Keratinocyte (primary cell): ENCODE results near the gene SSBP4. TPM values are rescaled to one million over a fixed set of nuclear protein-coding genes. Genes with fewer than 3 reads are reported as not detected.

ENCODE experiments used
- DNase-seq: peaks from one replicate; pipeline ENCODE4 v3.0.0-alpha.2; 2011; ENCODE audit warnings: low read depth, missing footprints, low spot score
- FAIRE-seq: peaks from 2 replicates; lab custom pipeline; 2011; peaks lifted over from hg19 to GRCh38; lab: Jason Lieb, UNC
- H2AFZ ChIP-seq: 2 replicates; pipeline ENCODE4 v1.6.0; 2012; ENCODE audit warnings: low read length, control low read depth, inconsistent platforms; ENCODE audit not compliant: control insufficient read depth
- H3K27ac ChIP-seq: 2 replicates; pipeline ENCODE4 v1.5.1; 2011; ENCODE audit warnings: low read length; ENCODE audit not compliant: control insufficient read depth, insufficient read depth
- H3K27me3 ChIP-seq: 3 replicates; pipeline ENCODE4 v1.6.0; 2011; ENCODE audit warnings: low read length; ENCODE audit not compliant: control insufficient read depth, insufficient read depth; ENCODE audit errors: extremely low read depth
- H3K36me3 ChIP-seq, 2 experiments: 2 replicates in 1 of 2; 3 replicates in 1 of 2; pipeline ENCODE4 v1.5.1; 2011; ENCODE audit warnings: low read length in 2 of 2, mild to moderate bottlenecking in 1 of 2; ENCODE audit not compliant: control insufficient read depth in 2 of 2, insufficient read depth in 2 of 2; ENCODE audit errors: extremely low read depth in 1 of 2
- H3K4me1 ChIP-seq: 3 replicates; pipeline ENCODE4 v1.5.1; 2011; ENCODE audit warnings: low read length; ENCODE audit not compliant: control insufficient read depth, insufficient read depth; ENCODE audit errors: extremely low read depth
- H3K4me2 ChIP-seq: 3 replicates; pipeline ENCODE4 v1.6.0; 2011; ENCODE audit warnings: low read depth, low read length; ENCODE audit not compliant: control insufficient read depth, insufficient read depth; ENCODE audit errors: extremely low read depth
- H3K4me3 ChIP-seq, 3 experiments: fragments of 200-600 bp in 1 of 3; sonication (generic) in 1 of 3; 2 replicates in 2 of 3; 3 replicates in 1 of 3; pipeline ENCODE4 v1.5.1; 2011 to 2016; ENCODE audit warnings: low read length in 3 of 3, mild to moderate bottlenecking in 3 of 3, control low read depth in 2 of 3, inconsistent platforms in 1 of 3, low read depth in 1 of 3, mixed read lengths in 1 of 3, mixed run types in 1 of 3, moderate library complexity in 1 of 3; ENCODE audit not compliant: control insufficient read depth in 2 of 3, insufficient read depth in 2 of 3; ENCODE audit errors: extremely low read depth in 1 of 3
- H3K79me2 ChIP-seq: 2 replicates; pipeline ENCODE4 v1.6.0; 2012; ENCODE audit warnings: low read length; ENCODE audit not compliant: control insufficient read depth, insufficient read depth
- H3K9ac ChIP-seq: 3 replicates; pipeline ENCODE4 v1.6.0; 2011; ENCODE audit warnings: low read length; ENCODE audit not compliant: control insufficient read depth, insufficient read depth; ENCODE audit errors: extremely low read depth
- H3K9me1 ChIP-seq: 3 replicates; pipeline ENCODE4 v1.6.0; 2011; ENCODE audit warnings: low read length; ENCODE audit not compliant: control insufficient read depth, insufficient read depth; ENCODE audit errors: extremely low read depth
- H3K9me3 ChIP-seq: 2 replicates; pipeline ENCODE4 v1.5.1; 2012; ENCODE audit warnings: low read depth, low read length; ENCODE audit not compliant: control insufficient read depth
- H4K20me1 ChIP-seq: 3 replicates; pipeline ENCODE4 v1.6.0; 2011; ENCODE audit warnings: low read length; ENCODE audit not compliant: control insufficient read depth, insufficient read depth; ENCODE audit errors: extremely low read depth
- EZH2 ChIP-seq: IDR thresholded peaks from one replicate; pipeline ENCODE4 v1.6.1; 2012; ENCODE audit warnings: inconsistent platforms, mild to moderate bottlenecking, low read length, moderate library complexity
- dilution Hi-C: fragments of 300-500 bp; cut with MboI; formaldehyde crosslinking; loops from one replicate; pipeline ENCODE4 v1.7.0; 2020; ENCODE audit warnings: low sequenced_read_pairs; ENCODE audit not compliant: extremely low pct_ligation_motif_present
- polyA minus RNA-seq, 3 experiments: library from RNA; depleted of rRNA, polyadenylated mRNA; stranded (reverse); fragments of >200 nt; gene quantifications; 1 replicate in 1 of 3; 2 replicates in 1 of 3; 3 replicates in 1 of 3; pipeline ENCODE4 v1.2.3, GENCODE V29; 2011
- polyA plus RNA-seq, 5 experiments: library from polyadenylated mRNA; depleted of rRNA in 3 of 5; stranded (reverse) in 3 of 5; stranded (forward) in 1 of 5; unstranded in 1 of 5; fragments of >200 nt; gene quantifications; 1 replicate in 1 of 5; 2 replicates in 3 of 5; 3 replicates in 1 of 5; pipeline versions ENCODE4 v1.2.1 to v1.2.3, GENCODE V29; 2011 to 2012; ENCODE audit warnings: missing spikeins in 2 of 5, low read depth in 1 of 5, low replicate concordance in 1 of 5
- TF ChIP-seq, protein P1 (sequence below), 3 experiments: IDR thresholded peaks in 1 of 3; conservative IDR thresholded peaks in 1 of 3; optimal IDR thresholded peaks in 1 of 3; 2 replicates in 2 of 3; 3 replicates in 1 of 3; pipeline versions ENCODE3 to v1.5.1; 2011; ENCODE audit warnings: low read length in 3 of 3, mild to moderate bottlenecking in 3 of 3, moderate library complexity in 2 of 3, control low read depth in 1 of 3, inconsistent platforms in 1 of 3; ENCODE audit not compliant: insufficient read depth in 2 of 3; ENCODE audit errors: extremely low read depth in 1 of 3

Gene SSBP4
- polyA plus RNA-seq = 7.5 to 11.3 TPM (median 10.8 TPM) in 3 replicates
- 3.6 TPM for polyA plus RNA-seq (2011; ENCODE audit: low read depth)
- polyA plus RNA-seq (2011; cell fraction: cytosol; rRNA removed) = 4.1 and 15.9 TPM in 2 replicates
- polyA plus RNA-seq (2011; cell fraction: nucleus; rRNA removed) = 12.5 and 15.5 TPM in 2 replicates
- polyA plus RNA-seq (2012; ENCODE audit: low replicate concordance) = 10.1 and 20.9 TPM in 2 replicates
- 2.2 to 9.2 TPM (median 4.5 TPM) in 3 replicates for polyA minus RNA-seq
- 34.0 TPM for polyA minus RNA-seq (2011; cell fraction: cytosol; rRNA and poly(A)+ RNA removed)
- 10.2 and 19.3 TPM in 2 replicates for polyA minus RNA-seq (2011; cell fraction: nucleus; rRNA and poly(A)+ RNA removed)

- Histone ChIP-seq H3K9ac (peak within 1 kb of the TSS; percentile 64), H4K20me1 (no peaks in the 10 kb centered on the region), H3K36me3 (peaks cover 0 to 2% of the 10 kb centered on the region in 2 experiments), H2AFZ (peak within 1 kb of the TSS; percentile 75), H3K27ac (peak within 1 kb of the TSS; percentile 36), H3K9me3 (no peaks in the 10 kb centered on the region), H3K9me1 (no peaks in the 10 kb centered on the region), H3K27me3 (no peaks in the 10 kb centered on the region), H3K4me1 (peaks cover 24% of the 10 kb centered on the region), H3K4me3 (peak within 1 kb of the TSS; percentile 66 to 73 (median 68)), H3K79me2 (peaks cover 14% of the 10 kb centered on the region), H3K4me2 (peak within 1 kb of the TSS; percentile 87)
- no peak for TF ChIP-seq EZH2
- TF ChIP-seq, protein P1, sequence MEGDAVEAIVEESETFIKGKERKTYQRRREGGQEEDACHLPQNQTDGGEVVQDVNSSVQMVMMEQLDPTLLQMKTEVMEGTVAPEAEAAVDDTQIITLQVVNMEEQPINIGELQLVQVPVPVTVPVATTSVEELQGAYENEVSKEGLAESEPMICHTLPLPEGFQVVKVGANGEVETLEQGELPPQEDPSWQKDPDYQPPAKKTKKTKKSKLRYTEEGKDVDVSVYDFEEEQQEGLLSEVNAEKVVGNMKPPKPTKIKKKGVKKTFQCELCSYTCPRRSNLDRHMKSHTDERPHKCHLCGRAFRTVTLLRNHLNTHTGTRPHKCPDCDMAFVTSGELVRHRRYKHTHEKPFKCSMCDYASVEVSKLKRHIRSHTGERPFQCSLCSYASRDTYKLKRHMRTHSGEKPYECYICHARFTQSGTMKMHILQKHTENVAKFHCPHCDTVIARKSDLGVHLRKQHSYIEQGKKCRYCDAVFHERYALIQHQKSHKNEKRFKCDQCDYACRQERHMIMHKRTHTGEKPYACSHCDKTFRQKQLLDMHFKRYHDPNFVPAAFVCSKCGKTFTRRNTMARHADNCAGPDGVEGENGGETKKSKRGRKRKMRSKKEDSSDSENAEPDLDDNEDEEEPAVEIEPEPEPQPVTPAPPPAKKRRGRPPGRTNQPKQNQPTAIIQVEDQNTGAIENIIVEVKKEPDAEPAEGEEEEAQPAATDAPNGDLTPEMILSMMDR (optimal IDR thresholded peaks at IDR 0.05 in 1 of 3, IDR thresholded peaks at IDR 0.05 in 1 of 3, conservative IDR thresholded peaks at IDR 0.05 in 1 of 3; ENCODE audit: extremely low read depth in 1 of 3, insufficient read depth in 2 of 3, low read length in 3 of 3) = peak in 1 of 3 experiments; percentile 41
- no peak for DNase-seq
- FAIRE-seq = no peak
- dilution Hi-C loops = no loop called here
Measured at GRCh38 chr19:18419195-18419698, at the start of gene SSBP4. Gene SSBP4 (plus strand): TSS chr19:18419398. CDS start chr19:18419649, 251 bp downstream.

GRCh38 chr19:18373407-18373891, 45.7 kb upstream of the SSBP4 start:
- H3K4me1 ChIP-seq = peaks cover 15% of the 10 kb centered on the region
- H3K4me2 ChIP-seq = peak overlapping the region; percentile 61
- no peaks in the 10 kb centered on the region for H3K9me1 ChIP-seq
- no peaks in the 10 kb centered on the region for H3K27me3 ChIP-seq
- no peaks in the 10 kb centered on the region for H3K9me3 ChIP-seq
- peak overlapping the region; percentile 63 for H3K9ac ChIP-seq
- no peaks in the 10 kb centered on the region for H3K79me2 ChIP-seq
- peak overlapping the region; percentile 71 for H3K27ac ChIP-seq
- TF ChIP-seq, protein P1 (optimal IDR thresholded peaks at IDR 0.05 in 1 of 3, IDR thresholded peaks at IDR 0.05 in 1 of 3, conservative IDR thresholded peaks at IDR 0.05 in 1 of 3; ENCODE audit: extremely low read depth in 1 of 3, insufficient read depth in 2 of 3, low read length in 3 of 3) = no peak
- TF ChIP-seq EZH2 = no peak
- FAIRE-seq (no peak), DNase-seq (no peak)
- dilution Hi-C loops = no loop called here
- H3K4me3 ChIP-seq = no peak overlapping the region
- H3K36me3 ChIP-seq = no peaks in the 10 kb centered on the region
- H2AFZ ChIP-seq = no peak overlapping the region
- H4K20me1 ChIP-seq = no peaks in the 10 kb centered on the region
